GM12891 (cell line): Measurements from ENCODE around the gene THADA.

Experiments used
- POLR2AphosphoS5 ChIP-seq: IDR thresholded peaks from 2 replicates; pipeline ENCODE4 v1.6.1; 2011; ENCODE audit warnings: low read depth, low read length, control low read depth
- POU2F2 ChIP-seq: IDR thresholded peaks from 2 replicates; pipeline ENCODE4 v1.6.1; 2011; ENCODE audit warnings: low read depth, mild to moderate bottlenecking, control low read depth, low read length, moderate library complexity
- TAF1 ChIP-seq: IDR thresholded peaks from 2 replicates; pipeline ENCODE4 v1.6.1; 2011; ENCODE audit warnings: low read depth, low read length, control low read depth

GRCh38 chr2:43518181-43518580 is 77.7 kb downstream of the THADA start:
- TF ChIP-seq POLR2AphosphoS5 (no peak), TAF1 (no peak), POU2F2 (no peak)
